ENCODE measurements around the gene DEXI. TPM values are rescaled to one million over a fixed set of nuclear protein-coding genes. Genes with fewer than 3 reads are reported as not detected.

The DEXI gene
- total and polyA plus RNA-seq, 2 of the 13 experiments (the other 11 are each of a cell fraction or from before 2014, with no cell fraction given): 51.5 to 70.4 TPM

- no peak for TF ChIP-seq SYNCRIP (IDR thresholded peaks at IDR 0.05; ENCODE audit: insufficient read depth, low read depth, low read length)
- TF ChIP-seq SIN3A (IDR thresholded peaks at IDR 0.05; ENCODE audit: borderline replicate concordance, low read depth, low read length): no peak
- TF ChIP-seq RORA (CRISPR knock-in tag; IDR thresholded peaks at IDR 0.05): no peak
- TF ChIP-seq TAF1 (CRISPR knock-in tag; IDR thresholded peaks at IDR 0.05): no peak
- TF ChIP-seq HOXA7 (CRISPR knock-in tag; IDR thresholded peaks at IDR 0.05): no peak
- TF ChIP-seq TFAP4 (IDR thresholded peaks at IDR 0.05; ENCODE audit: borderline replicate concordance, low read depth): no peak
- no peak for TF ChIP-seq ZNF800 (CRISPR knock-in tag; IDR thresholded peaks at IDR 0.05)
- no peak for TF ChIP-seq ZMYM4 (CRISPR knock-in tag; IDR thresholded peaks at IDR 0.05)
- peak; percentile 41; the same call in 1 of the 3 replicates for TF ChIP-seq MXI1 (IDR thresholded peaks at IDR 0.05; ENCODE audit: borderline replicate concordance, low read depth, low read length)
- no peak for TF ChIP-seq PHF21A (CRISPR knock-in tag; IDR thresholded peaks at IDR 0.05)
- TF ChIP-seq, protein P1, sequence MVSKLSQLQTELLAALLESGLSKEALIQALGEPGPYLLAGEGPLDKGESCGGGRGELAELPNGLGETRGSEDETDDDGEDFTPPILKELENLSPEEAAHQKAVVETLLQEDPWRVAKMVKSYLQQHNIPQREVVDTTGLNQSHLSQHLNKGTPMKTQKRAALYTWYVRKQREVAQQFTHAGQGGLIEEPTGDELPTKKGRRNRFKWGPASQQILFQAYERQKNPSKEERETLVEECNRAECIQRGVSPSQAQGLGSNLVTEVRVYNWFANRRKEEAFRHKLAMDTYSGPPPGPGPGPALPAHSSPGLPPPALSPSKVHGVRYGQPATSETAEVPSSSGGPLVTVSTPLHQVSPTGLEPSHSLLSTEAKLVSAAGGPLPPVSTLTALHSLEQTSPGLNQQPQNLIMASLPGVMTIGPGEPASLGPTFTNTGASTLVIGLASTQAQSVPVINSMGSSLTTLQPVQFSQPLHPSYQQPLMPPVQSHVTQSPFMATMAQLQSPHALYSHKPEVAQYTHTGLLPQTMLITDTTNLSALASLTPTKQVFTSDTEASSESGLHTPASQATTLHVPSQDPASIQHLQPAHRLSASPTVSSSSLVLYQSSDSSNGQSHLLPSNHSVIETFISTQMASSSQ (IDR thresholded peaks at IDR 0.05; ENCODE audit: low read depth): no peak
- TF ChIP-seq, protein P1 (CRISPR knock-in tag; IDR thresholded peaks at IDR 0.05; ENCODE audit: borderline replicate concordance): no peak
- TF ChIP-seq HNRNPLL (IDR thresholded peaks at IDR 0.05; ENCODE audit: low read depth, low read length, poor library complexity, severe bottlenecking): no peak
- TF ChIP-seq ZNF326 (CRISPR knock-in tag; IDR thresholded peaks at IDR 0.05; ENCODE audit: borderline replicate concordance): no peak
- TF ChIP-seq, protein P2, sequence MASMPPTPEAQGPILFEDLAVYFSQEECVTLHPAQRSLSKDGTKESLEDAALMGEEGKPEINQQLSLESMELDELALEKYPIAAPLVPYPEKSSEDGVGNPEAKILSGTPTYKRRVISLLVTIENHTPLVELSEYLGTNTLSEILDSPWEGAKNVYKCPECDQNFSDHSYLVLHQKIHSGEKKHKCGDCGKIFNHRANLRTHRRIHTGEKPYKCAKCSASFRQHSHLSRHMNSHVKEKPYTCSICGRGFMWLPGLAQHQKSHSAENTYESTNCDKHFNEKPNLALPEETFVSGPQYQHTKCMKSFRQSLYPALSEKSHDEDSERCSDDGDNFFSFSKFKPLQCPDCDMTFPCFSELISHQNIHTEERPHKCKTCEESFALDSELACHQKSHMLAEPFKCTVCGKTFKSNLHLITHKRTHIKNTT (CRISPR knock-in tag; IDR thresholded peaks at IDR 0.05): no peak
- no peak for TF ChIP-seq MLXIP (CRISPR knock-in tag; IDR thresholded peaks at IDR 0.05; ENCODE audit: borderline replicate concordance)
- no peak for TF ChIP-seq ZKSCAN1 (IDR thresholded peaks at IDR 0.05; ENCODE audit: low read length)
- no peak for TF ChIP-seq POLR2G (IDR thresholded peaks at IDR 0.05; ENCODE audit: low read depth, low read length)
Measured at GRCh38 chr16:10964039-10964890, 22.0 kb upstream of the DEXI start (continued).
